ENCODE measurements around the gene MAD1L1. TPM values are rescaled to one million over a fixed set of nuclear protein-coding genes. Genes with fewer than 3 reads are reported as not detected.
A peak's percentile ranks its signal among the peaks of the same experiment; 100 is the strongest.

Gene MAD1L1
- total and polyA plus RNA-seq, 4 donors: 43.0 to 54.9 (median 49.9) TPM

DNA sequence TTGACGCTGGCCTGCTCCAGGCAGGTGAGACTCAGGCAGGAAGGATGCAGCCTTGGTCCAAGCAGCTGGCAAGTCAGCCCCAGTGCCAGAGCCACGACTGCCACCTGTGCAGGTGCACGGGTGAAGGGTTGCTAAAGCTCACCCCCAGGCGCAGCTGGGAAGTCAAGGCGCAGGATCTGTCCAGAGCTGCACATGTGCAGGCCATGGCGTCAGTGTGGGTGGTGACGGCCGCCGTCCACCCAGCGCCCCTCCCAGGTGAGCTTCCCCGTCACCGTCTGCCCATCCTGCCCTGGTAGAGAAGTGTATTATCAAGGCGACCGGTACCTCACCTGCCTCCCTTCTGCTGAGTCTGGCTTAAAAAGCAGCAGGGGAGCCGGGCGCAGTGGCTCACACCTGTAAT, 110.1 kb downstream of the MAD1L1 start:
- H3K36me3 ChIP-seq (ENCODE audit: control insufficient read depth in 4 of 4, insufficient read depth in 4 of 4, low read length in 4 of 4): peaks cover 0 to 22% (median 0%) of the 10 kb centered on the region in 4 donors
- H3K9ac ChIP-seq (ENCODE audit: insufficient read depth in 1 of 2, low read length in 2 of 2): no peak overlapping the region
- no peak overlapping the region for H3K27ac ChIP-seq (ENCODE audit: low read depth in 1 of 2, low read length in 1 of 2)
- DNase-seq (no peak), ATAC-seq (ENCODE audit: insufficient read depth, low FRiP score) (no peak)
- no peaks in the 10 kb centered on the region for H3K9me3 ChIP-seq (ENCODE audit: control insufficient read depth in 4 of 4, insufficient read depth in 3 of 4, low read length in 3 of 4)
- WGBS, 2 donors: 95 to 98% methylated on average over 16 of the region's 16 CpGs
- no peaks in the 10 kb centered on the region for H3K27me3 ChIP-seq (ENCODE audit: control insufficient read depth in 3 of 3, insufficient read depth in 3 of 3, low read length in 2 of 3)
- no peak overlapping the region for H3K4me3 ChIP-seq
- TF ChIP-seq, protein P1, sequence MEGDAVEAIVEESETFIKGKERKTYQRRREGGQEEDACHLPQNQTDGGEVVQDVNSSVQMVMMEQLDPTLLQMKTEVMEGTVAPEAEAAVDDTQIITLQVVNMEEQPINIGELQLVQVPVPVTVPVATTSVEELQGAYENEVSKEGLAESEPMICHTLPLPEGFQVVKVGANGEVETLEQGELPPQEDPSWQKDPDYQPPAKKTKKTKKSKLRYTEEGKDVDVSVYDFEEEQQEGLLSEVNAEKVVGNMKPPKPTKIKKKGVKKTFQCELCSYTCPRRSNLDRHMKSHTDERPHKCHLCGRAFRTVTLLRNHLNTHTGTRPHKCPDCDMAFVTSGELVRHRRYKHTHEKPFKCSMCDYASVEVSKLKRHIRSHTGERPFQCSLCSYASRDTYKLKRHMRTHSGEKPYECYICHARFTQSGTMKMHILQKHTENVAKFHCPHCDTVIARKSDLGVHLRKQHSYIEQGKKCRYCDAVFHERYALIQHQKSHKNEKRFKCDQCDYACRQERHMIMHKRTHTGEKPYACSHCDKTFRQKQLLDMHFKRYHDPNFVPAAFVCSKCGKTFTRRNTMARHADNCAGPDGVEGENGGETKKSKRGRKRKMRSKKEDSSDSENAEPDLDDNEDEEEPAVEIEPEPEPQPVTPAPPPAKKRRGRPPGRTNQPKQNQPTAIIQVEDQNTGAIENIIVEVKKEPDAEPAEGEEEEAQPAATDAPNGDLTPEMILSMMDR (IDR thresholded peaks at IDR 0.05; ENCODE audit: control extremely low read depth, extremely low read depth): no peak
- peaks cover 0 to 18% (median 0%) of the 10 kb centered on the region in 5 donors for H3K4me1 ChIP-seq (ENCODE audit: control insufficient read depth in 5 of 5, insufficient read depth in 5 of 5, low read length in 5 of 5)

GRCh38 chr7:2120841-2121830, 111.6 kb downstream of the MAD1L1 start:
- Histone ChIP-seq H3K4me1 (ENCODE audit: control insufficient read depth in 5 of 5, insufficient read depth in 5 of 5, low read length in 5 of 5) (peaks cover 0 to 31% (median 9%) of the 10 kb centered on the region in 5 donors), H3K4me3 (no peak overlapping the region), H3K27ac (ENCODE audit: low read depth in 1 of 2, low read length in 1 of 2) (no peak overlapping the region), H3K36me3 (ENCODE audit: control insufficient read depth in 4 of 4, insufficient read depth in 4 of 4, low read length in 4 of 4) (peaks cover 0 to 17% (median 0%) of the 10 kb centered on the region in 4 donors), H3K9me3 (ENCODE audit: control insufficient read depth in 4 of 4, insufficient read depth in 3 of 4, low read length in 3 of 4) (no peaks in the 10 kb centered on the region), H3K9ac (ENCODE audit: insufficient read depth in 1 of 2, low read length in 2 of 2) (no peak overlapping the region), H3K27me3 (ENCODE audit: control insufficient read depth in 3 of 3, insufficient read depth in 3 of 3, low read length in 2 of 3) (no peaks in the 10 kb centered on the region)
- TF ChIP-seq, protein P1 (IDR thresholded peaks at IDR 0.05; ENCODE audit: control extremely low read depth, extremely low read depth): no peak
- 91 to 93% methylated on average over 33 to 37 of the region's 37 CpGs for WGBS, 2 donors
- DNase-seq (peak; percentile 24 to 40 (median 32)), ATAC-seq (ENCODE audit: insufficient read depth, low FRiP score) (no peak)

GRCh38 chr7:2120251-2120660, 112.5 kb downstream of the MAD1L1 start:
- no peaks in the 10 kb centered on the region for H3K9me3 ChIP-seq (ENCODE audit: control insufficient read depth in 4 of 4, insufficient read depth in 3 of 4, low read length in 3 of 4)
- TF ChIP-seq, protein P1 (IDR thresholded peaks at IDR 0.05; ENCODE audit: control extremely low read depth, extremely low read depth): no peak
- 47 to 57% methylated on average over 12 of the region's 12 CpGs for WGBS, 2 donors
- no peak overlapping the region for H3K9ac ChIP-seq (ENCODE audit: insufficient read depth in 1 of 2, low read length in 2 of 2)
- no peak overlapping the region for H3K4me3 ChIP-seq
- peaks cover 0 to 37% (median 9%) of the 10 kb centered on the region in 5 donors for H3K4me1 ChIP-seq (ENCODE audit: control insufficient read depth in 5 of 5, insufficient read depth in 5 of 5, low read length in 5 of 5)
- peaks cover 0 to 11% (median 0%) of the 10 kb centered on the region in 4 donors for H3K36me3 ChIP-seq (ENCODE audit: control insufficient read depth in 4 of 4, insufficient read depth in 4 of 4, low read length in 4 of 4)
- ATAC-seq (ENCODE audit: insufficient read depth, low FRiP score) (no peak), DNase-seq (peak in 2 of 3 donors; percentile 31 to 33)
- no peak overlapping the region for H3K27ac ChIP-seq (ENCODE audit: low read depth in 1 of 2, low read length in 1 of 2)
- H3K27me3 ChIP-seq (ENCODE audit: control insufficient read depth in 3 of 3, insufficient read depth in 3 of 3, low read length in 2 of 3): no peaks in the 10 kb centered on the region
